PC-9 (cell line): ENCODE results near the gene JUP.

Source experiments
- CTCF ChIP-seq: fragments of 200-600 bp; sonication (generic); conservative IDR thresholded peaks from 2 replicates; pipeline ENCODE4 v1.6.1; 2017; ENCODE audit warnings: mixed run types, antibody characterized with exemption, mild to moderate bottlenecking, moderate library complexity
- EZH2 ChIP-seq: fragments of 200-600 bp; sonication (generic); IDR thresholded peaks from 2 replicates; pipeline ENCODE4 v1.8.0; 2017; ENCODE audit warnings: antibody characterized with exemption, low read depth

- TF ChIP-seq EZH2 (no peak), CTCF (no peak)
Observed at GRCh38 chr17:41800601-41801373, 14.3 kb upstream of the JUP start.
